IPS-20b (cell line): ENCODE measurements around the gene MED19.
"Not testable (repeated sequence)": the region's sequence is repeated elsewhere in the genome, so short reads cannot be mapped to it uniquely, and the experiment has no call there.

Experiments used
- H3K27ac ChIP-seq: one replicate; pipeline ENCODE4 v1.5.1; 2013; ENCODE audit warnings: low read length
- H3K27me3 ChIP-seq: 2 replicates; pipeline ENCODE4 v1.6.1; 2013; ENCODE audit warnings: mild to moderate bottlenecking, low read length, inconsistent platforms; ENCODE audit not compliant: insufficient read depth
- H3K36me3 ChIP-seq: 2 replicates; pipeline ENCODE4 v1.6.1; 2013; ENCODE audit warnings: low read depth, mild to moderate bottlenecking, inconsistent platforms, low read length, moderate library complexity; ENCODE audit not compliant: insufficient read depth
- H3K4me1 ChIP-seq: 2 replicates; pipeline ENCODE4 v1.6.1; 2013; ENCODE audit warnings: mild to moderate bottlenecking, control low read depth, inconsistent platforms, low read length, moderate library complexity; ENCODE audit not compliant: insufficient read depth
- H3K4me3 ChIP-seq: 2 replicates; pipeline ENCODE4 v1.5.1; 2013; ENCODE audit warnings: mild to moderate bottlenecking, low read length, inconsistent platforms
- H3K9ac ChIP-seq: 2 replicates; pipeline ENCODE4 v1.6.1; 2013; ENCODE audit warnings: low read depth, mild to moderate bottlenecking, inconsistent platforms, low read length, moderate library complexity
- H3K9me3 ChIP-seq: 2 replicates; pipeline ENCODE4 v1.6.1; 2013; ENCODE audit warnings: mild to moderate bottlenecking, low read depth, low read length, inconsistent platforms; ENCODE audit not compliant: insufficient read depth

Gene MED19

GRCh38 chr11:57703341-57703740 lies 8.7 kb downstream of the MED19 start:
- Histone ChIP-seq H3K27me3 (no peaks in the 10 kb centered on the region), H3K4me1 (no peaks in the 10 kb centered on the region), H3K9ac (no peak overlapping the region), H3K36me3 (peaks cover 62% of the 10 kb centered on the region), H3K9me3 (no peaks in the 10 kb centered on the region), H3K4me3 (no peak overlapping the region), H3K27ac (no peak overlapping the region)

GRCh38 chr11:57700425-57700824 lies 11.6 kb downstream of the MED19 start:
- H3K9ac ChIP-seq = no peak overlapping the region

DNA sequence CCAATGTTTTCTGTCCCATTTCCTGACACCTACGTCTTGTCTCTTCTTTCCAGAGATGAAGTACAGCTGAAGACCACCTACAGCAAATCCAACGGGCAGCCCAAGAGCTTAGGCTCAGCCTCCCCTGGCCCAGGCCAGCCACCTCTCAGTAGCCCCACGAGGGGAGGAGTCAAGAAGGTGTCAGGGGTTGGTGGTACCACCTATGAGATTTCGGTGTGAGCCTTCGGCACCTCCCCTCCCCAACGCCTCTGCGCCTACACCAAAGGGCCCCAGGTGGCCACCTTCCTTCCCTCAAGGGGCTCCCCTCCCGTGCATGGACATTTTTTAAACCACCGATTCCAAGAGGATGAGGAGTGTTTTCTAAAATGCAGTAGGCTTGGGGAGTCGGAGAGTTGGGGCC lies 12.2 kb downstream of the MED19 start:
- Histone ChIP-seq H3K27ac (no peak overlapping the region), H3K4me1 (no peaks in the 10 kb centered on the region), H3K4me3 (no peak overlapping the region), H3K36me3 (peaks cover 83% of the 10 kb centered on the region), H3K27me3 (no peaks in the 10 kb centered on the region), H3K9me3 (no peaks in the 10 kb centered on the region), H3K9ac (no peak overlapping the region)

More at GRCh38 chr11:57700425-57700824, 11.6 kb downstream of the MED19 start:
- H3K4me3 ChIP-seq = no peak overlapping the region
- H3K27me3 ChIP-seq = no peaks in the 10 kb centered on the region
- H3K27ac ChIP-seq = no peak overlapping the region
- peaks cover 80% of the 10 kb centered on the region for H3K36me3 ChIP-seq
- H3K4me1 ChIP-seq = no peaks in the 10 kb centered on the region
- no peaks in the 10 kb centered on the region for H3K9me3 ChIP-seq

- H3K27me3 ChIP-seq = no peaks in the 10 kb centered on the region
- no peaks in the 10 kb centered on the region for H3K4me1 ChIP-seq
- no peak overlapping the region for H3K4me3 ChIP-seq
- no peak overlapping the region for H3K27ac ChIP-seq
- H3K9ac ChIP-seq = no peak overlapping the region
- no peaks in the 10 kb centered on the region for H3K9me3 ChIP-seq
- peaks cover 83% of the 10 kb centered on the region for H3K36me3 ChIP-seq
Measured at GRCh38 chr11:57698843-57699365, 13.1 kb downstream of the MED19 start.

DNA sequence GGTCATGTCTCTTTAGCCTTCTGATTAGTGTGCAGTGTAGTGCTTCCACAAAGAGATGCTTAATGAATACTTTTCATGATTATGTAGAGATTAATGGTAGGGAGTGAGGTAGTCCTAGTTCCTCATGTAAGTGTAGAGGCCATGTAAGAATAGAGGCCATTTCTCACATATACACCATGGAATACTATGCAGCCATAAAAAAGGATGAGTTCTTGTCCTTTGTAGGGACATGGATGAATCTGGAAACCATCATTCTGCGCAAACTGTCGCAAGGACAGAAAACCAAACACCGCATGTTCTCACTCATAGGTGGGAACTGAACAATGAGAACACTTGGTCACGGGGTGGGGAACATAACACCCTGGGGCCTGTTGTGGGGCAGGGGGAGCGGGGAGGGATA lies 21.5 kb downstream of the MED19 start:
- H3K9me3 ChIP-seq, H3K27me3 ChIP-seq, H3K9ac ChIP-seq, H3K27ac ChIP-seq, H3K4me3 ChIP-seq, H3K4me1 ChIP-seq: not testable (repeated sequence)
- H3K36me3 ChIP-seq = peaks cover 86% of the 10 kb centered on the region

- Histone ChIP-seq H3K27me3 (no peaks in the 10 kb centered on the region), H3K36me3 (peaks cover 73% of the 10 kb centered on the region), H3K27ac (no peak overlapping the region), H3K9me3 (no peaks in the 10 kb centered on the region), H3K4me3 (no peak overlapping the region), H3K9ac (no peak overlapping the region), H3K4me1 (no peaks in the 10 kb centered on the region)
Measured at GRCh38 chr11:57681168-57681567, 30.8 kb downstream of the MED19 start.

- no peak overlapping the region for H3K4me3 ChIP-seq
- H3K9ac ChIP-seq = no peak overlapping the region
- H3K36me3 ChIP-seq = peaks cover 73% of the 10 kb centered on the region
- no peaks in the 10 kb centered on the region for H3K9me3 ChIP-seq
- H3K27ac ChIP-seq = no peak overlapping the region
- no peaks in the 10 kb centered on the region for H3K4me1 ChIP-seq
- H3K27me3 ChIP-seq = no peaks in the 10 kb centered on the region
Measured at GRCh38 chr11:57680552-57680874, 31.5 kb downstream of the MED19 start.

DNA sequence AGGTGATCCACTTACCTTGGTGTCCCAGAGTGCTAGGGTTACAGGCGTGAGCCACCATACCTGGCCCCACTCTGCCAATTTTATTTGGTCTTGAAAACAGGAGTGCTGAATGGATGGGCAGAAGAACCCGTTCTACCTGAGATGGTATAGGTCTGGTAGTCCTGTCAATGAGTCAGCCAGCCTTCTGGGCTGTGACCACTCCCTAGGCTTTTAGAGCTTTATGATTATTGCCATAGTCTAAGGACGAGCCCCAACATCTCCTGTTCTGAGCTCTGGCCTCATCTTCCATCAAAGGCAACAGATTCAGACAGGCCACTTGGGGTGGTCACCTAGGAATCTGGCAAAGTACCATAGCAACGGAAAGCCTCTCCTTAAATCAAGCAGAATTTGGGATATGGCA lies 32.6 kb downstream of the MED19 start:
- Histone ChIP-seq H3K36me3 (peaks cover 75% of the 10 kb centered on the region), H3K9ac (no peak overlapping the region), H3K4me3 (no peak overlapping the region), H3K27ac (no peak overlapping the region), H3K4me1 (no peaks in the 10 kb centered on the region), H3K27me3 (no peaks in the 10 kb centered on the region), H3K9me3 (no peaks in the 10 kb centered on the region)

DNA sequence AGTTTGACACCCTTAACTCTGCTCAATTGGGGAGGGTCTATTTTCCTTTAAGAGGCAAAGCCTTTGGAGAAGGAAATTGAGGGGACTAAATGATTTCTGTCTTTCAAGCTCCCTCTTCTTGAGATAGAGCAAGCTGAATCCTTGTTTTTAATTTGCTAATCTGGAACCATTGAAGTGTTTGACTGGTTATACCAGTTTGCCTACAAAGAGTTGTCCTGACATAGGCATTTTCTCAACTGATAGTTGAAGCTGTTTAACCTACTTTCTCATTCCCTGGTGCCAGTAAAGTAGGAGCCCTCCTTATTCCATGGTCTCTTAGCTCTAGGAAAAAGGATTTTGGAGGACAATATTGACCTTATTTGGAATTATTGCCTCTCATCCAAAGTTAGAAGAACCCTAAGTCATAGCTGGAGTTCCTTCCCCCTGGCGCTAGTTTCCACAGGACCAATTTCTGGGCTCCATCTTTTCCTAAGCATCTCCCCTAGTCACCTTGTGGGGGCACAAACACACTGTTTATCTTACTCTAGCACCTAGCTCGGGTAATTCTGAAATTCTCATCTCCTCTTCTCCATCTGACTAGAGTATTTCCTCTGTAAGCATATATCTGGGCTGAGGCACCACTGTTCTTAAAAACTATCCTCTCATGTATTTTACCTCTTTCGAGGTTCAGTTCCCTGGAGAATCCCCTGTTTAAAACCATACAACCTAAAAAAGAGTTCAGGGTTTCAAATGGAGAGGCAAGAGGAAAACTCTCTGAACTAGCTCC lies 36.7 kb downstream of the MED19 start:
- H3K36me3 ChIP-seq = peaks cover 67% of the 10 kb centered on the region
- no peak overlapping the region for H3K9ac ChIP-seq
- no peak overlapping the region; the same call in 1 of the 2 replicates for H3K4me3 ChIP-seq
- no peaks in the 10 kb centered on the region for H3K9me3 ChIP-seq
- H3K27me3 ChIP-seq = no peaks in the 10 kb centered on the region
- H3K4me1 ChIP-seq = peaks cover 4% of the 10 kb centered on the region; the same call in 1 of the 2 replicates
- no peak overlapping the region for H3K27ac ChIP-seq

DNA sequence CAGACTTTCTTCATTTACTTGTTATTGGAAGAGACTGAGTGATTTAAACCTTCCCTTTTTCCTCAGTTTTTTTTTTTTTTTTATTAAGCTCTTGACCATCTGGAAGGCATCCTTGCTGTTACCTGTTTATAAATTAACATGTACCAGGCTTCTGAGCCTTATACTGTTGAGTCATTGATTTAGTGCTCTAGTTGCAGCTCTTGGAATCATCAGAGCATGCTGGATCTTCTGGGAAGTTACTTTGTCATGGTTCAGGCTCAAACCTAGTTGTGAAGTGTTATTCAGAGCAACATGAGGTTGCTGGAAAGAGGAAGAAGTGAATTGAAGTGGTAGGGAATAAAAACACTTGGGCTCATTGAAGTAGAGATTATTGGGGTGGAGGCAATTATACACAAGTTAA lies 37.8 kb downstream of the MED19 start:
- Histone ChIP-seq H3K9ac (no peak overlapping the region), H3K36me3 (peaks cover 59% of the 10 kb centered on the region), H3K9me3 (no peaks in the 10 kb centered on the region), H3K27ac (no peak overlapping the region), H3K27me3 (no peaks in the 10 kb centered on the region), H3K4me3 (no peak overlapping the region), H3K4me1 (peaks cover 4% of the 10 kb centered on the region; the same call in 1 of the 2 replicates)

DNA sequence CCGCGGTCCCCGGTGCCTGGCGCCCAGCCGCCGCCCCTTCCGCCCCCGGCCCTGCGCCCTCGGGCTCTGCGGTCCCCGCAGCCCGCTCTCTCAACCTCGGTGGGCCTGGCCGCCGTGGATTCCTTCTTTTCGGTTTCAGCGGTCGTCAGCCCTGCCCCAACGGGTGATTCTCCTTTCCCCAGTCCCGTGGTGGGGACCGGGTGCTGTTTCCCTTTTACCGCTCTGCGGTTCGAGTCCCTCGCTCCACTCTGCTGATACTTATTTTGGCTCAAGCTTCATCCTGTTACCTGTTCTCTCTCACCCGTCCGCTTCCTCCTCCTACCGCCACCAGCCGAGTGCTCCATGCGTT lies 43.6 kb downstream of the MED19 start:
- Histone ChIP-seq H3K9me3 (no peaks in the 10 kb centered on the region), H3K4me3 (peak overlapping the region; percentile 99), H3K36me3 (peaks cover 22% of the 10 kb centered on the region), H3K27me3 (no peaks in the 10 kb centered on the region), H3K27ac (peak overlapping the region; percentile 95), H3K4me1 (peaks cover 4% of the 10 kb centered on the region; the same call in 1 of the 2 replicates), H3K9ac (peak overlapping the region; percentile 99)

- Histone ChIP-seq H3K9ac (peak within 1 kb of the TSS; percentile 99), H3K4me3 (peak within 1 kb of the TSS; percentile 99), H3K4me1 (no peaks in the 10 kb centered on the region; the same call in 1 of the 2 replicates), H3K27me3 (no peaks in the 10 kb centered on the region), H3K9me3 (no peaks in the 10 kb centered on the region), H3K36me3 (peaks cover 17% of the 10 kb centered on the region), H3K27ac (peak within 1 kb of the TSS; percentile 95)
Measured at GRCh38 chr11:57667736-57668433, 44.1 kb downstream of the MED19 start, which contains the start of gene ZDHHC5. Gene ZDHHC5 (plus strand): TSS chr11:57668114. CDS start chr11:57673091, 4,977 bp downstream.
